Keratinocyte (primary cell): ENCODE measurements around the gene KCNK10. TPM values are rescaled to one million over a fixed set of nuclear protein-coding genes. Genes with fewer than 3 reads are reported as not detected.

Experiments used
- DNase-seq: peaks from one replicate; pipeline ENCODE4 v3.0.0-alpha.2; 2011; ENCODE audit warnings: low read depth, missing footprints, low spot score
- FAIRE-seq: peaks from 2 replicates; lab custom pipeline; 2011; peaks lifted over from hg19 to GRCh38; lab: Jason Lieb, UNC
- H2AFZ ChIP-seq: 2 replicates; pipeline ENCODE4 v1.6.0; 2012; ENCODE audit warnings: low read length, control low read depth, inconsistent platforms; ENCODE audit not compliant: control insufficient read depth
- H3K27ac ChIP-seq: 2 replicates; pipeline ENCODE4 v1.5.1; 2011; ENCODE audit warnings: low read length; ENCODE audit not compliant: control insufficient read depth, insufficient read depth
- H3K27me3 ChIP-seq: 3 replicates; pipeline ENCODE4 v1.6.0; 2011; ENCODE audit warnings: low read length; ENCODE audit not compliant: control insufficient read depth, insufficient read depth; ENCODE audit errors: extremely low read depth
- H3K36me3 ChIP-seq, 2 experiments: 2 replicates in 1 of 2; 3 replicates in 1 of 2; pipeline ENCODE4 v1.5.1; 2011; ENCODE audit warnings: low read length in 2 of 2, mild to moderate bottlenecking in 1 of 2; ENCODE audit not compliant: control insufficient read depth in 2 of 2, insufficient read depth in 2 of 2; ENCODE audit errors: extremely low read depth in 1 of 2
- H3K4me1 ChIP-seq: 3 replicates; pipeline ENCODE4 v1.5.1; 2011; ENCODE audit warnings: low read length; ENCODE audit not compliant: control insufficient read depth, insufficient read depth; ENCODE audit errors: extremely low read depth
- H3K4me2 ChIP-seq: 3 replicates; pipeline ENCODE4 v1.6.0; 2011; ENCODE audit warnings: low read depth, low read length; ENCODE audit not compliant: control insufficient read depth, insufficient read depth; ENCODE audit errors: extremely low read depth
- H3K4me3 ChIP-seq, 3 experiments: fragments of 200-600 bp in 1 of 3; sonication (generic) in 1 of 3; 2 replicates in 2 of 3; 3 replicates in 1 of 3; pipeline ENCODE4 v1.5.1; 2011 to 2016; ENCODE audit warnings: low read length in 3 of 3, mild to moderate bottlenecking in 3 of 3, control low read depth in 2 of 3, inconsistent platforms in 1 of 3, low read depth in 1 of 3, mixed read lengths in 1 of 3, mixed run types in 1 of 3, moderate library complexity in 1 of 3; ENCODE audit not compliant: control insufficient read depth in 2 of 3, insufficient read depth in 2 of 3; ENCODE audit errors: extremely low read depth in 1 of 3
- H3K79me2 ChIP-seq: 2 replicates; pipeline ENCODE4 v1.6.0; 2012; ENCODE audit warnings: low read length; ENCODE audit not compliant: control insufficient read depth, insufficient read depth
- H3K9ac ChIP-seq: 3 replicates; pipeline ENCODE4 v1.6.0; 2011; ENCODE audit warnings: low read length; ENCODE audit not compliant: control insufficient read depth, insufficient read depth; ENCODE audit errors: extremely low read depth
- H3K9me1 ChIP-seq: 3 replicates; pipeline ENCODE4 v1.6.0; 2011; ENCODE audit warnings: low read length; ENCODE audit not compliant: control insufficient read depth, insufficient read depth; ENCODE audit errors: extremely low read depth
- H3K9me3 ChIP-seq: 2 replicates; pipeline ENCODE4 v1.5.1; 2012; ENCODE audit warnings: low read depth, low read length; ENCODE audit not compliant: control insufficient read depth
- H4K20me1 ChIP-seq: 3 replicates; pipeline ENCODE4 v1.6.0; 2011; ENCODE audit warnings: low read length; ENCODE audit not compliant: control insufficient read depth, insufficient read depth; ENCODE audit errors: extremely low read depth
- EZH2 ChIP-seq: IDR thresholded peaks from one replicate; pipeline ENCODE4 v1.6.1; 2012; ENCODE audit warnings: inconsistent platforms, mild to moderate bottlenecking, low read length, moderate library complexity
- dilution Hi-C: fragments of 300-500 bp; cut with MboI; formaldehyde crosslinking; loops from one replicate; pipeline ENCODE4 v1.7.0; 2020; ENCODE audit warnings: low sequenced_read_pairs; ENCODE audit not compliant: extremely low pct_ligation_motif_present
- polyA plus RNA-seq, 5 experiments: library from polyadenylated mRNA; depleted of rRNA in 3 of 5; stranded (reverse) in 3 of 5; stranded (forward) in 1 of 5; unstranded in 1 of 5; fragments of >200 nt; gene quantifications; 1 replicate in 1 of 5; 2 replicates in 3 of 5; 3 replicates in 1 of 5; pipeline versions ENCODE4 v1.2.1 to v1.2.3, GENCODE V29; 2011 to 2012; ENCODE audit warnings: missing spikeins in 2 of 5, low read depth in 1 of 5, low replicate concordance in 1 of 5
- TF ChIP-seq, protein P1 (sequence below), 3 experiments: IDR thresholded peaks in 1 of 3; conservative IDR thresholded peaks in 1 of 3; optimal IDR thresholded peaks in 1 of 3; 2 replicates in 2 of 3; 3 replicates in 1 of 3; pipeline versions ENCODE3 to v1.5.1; 2011; ENCODE audit warnings: low read length in 3 of 3, mild to moderate bottlenecking in 3 of 3, moderate library complexity in 2 of 3, control low read depth in 1 of 3, inconsistent platforms in 1 of 3; ENCODE audit not compliant: insufficient read depth in 2 of 3; ENCODE audit errors: extremely low read depth in 1 of 3

KCNK10 gene
- polyA plus RNA-seq, 1 donor (not counting 4 experiments of a cell fraction or from before 2014, with no cell fraction given) = 0.79 TPM

DNA sequence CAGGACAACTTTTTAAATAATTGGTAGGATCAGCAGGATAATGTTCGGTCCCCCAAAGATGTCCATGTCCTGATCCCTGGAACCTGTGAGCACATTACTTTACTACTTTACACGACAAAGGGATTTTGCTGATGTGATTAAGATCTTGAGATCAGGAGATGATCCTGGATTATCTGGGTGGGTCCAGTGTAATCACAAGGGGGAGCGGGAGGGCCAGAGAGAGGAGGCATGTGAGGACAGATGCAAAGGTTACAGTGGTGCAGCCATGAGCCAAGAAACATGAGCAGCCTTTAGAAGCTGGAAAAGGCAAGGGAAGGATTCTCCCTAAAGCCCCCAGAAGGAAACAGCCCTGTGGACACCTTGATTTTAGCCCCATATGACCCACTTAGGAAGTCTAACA lies 33.1 kb downstream of the KCNK10 start:
- Histone ChIP-seq H2AFZ (peak overlapping the region; percentile 8), H3K9me3 (no peaks in the 10 kb centered on the region), H3K9me1 (no peaks in the 10 kb centered on the region), H3K4me3 (no peak overlapping the region), H4K20me1 (no peaks in the 10 kb centered on the region), H3K79me2 (no peaks in the 10 kb centered on the region), H3K4me1 (peaks cover 36% of the 10 kb centered on the region), H3K9ac (no peak overlapping the region), H3K27me3 (no peaks in the 10 kb centered on the region), H3K36me3 (no peaks in the 10 kb centered on the region), H3K4me2 (no peak overlapping the region), H3K27ac (peak overlapping the region; percentile 83)
- FAIRE-seq = no peak
- no peak for TF ChIP-seq EZH2
- TF ChIP-seq, protein P1, sequence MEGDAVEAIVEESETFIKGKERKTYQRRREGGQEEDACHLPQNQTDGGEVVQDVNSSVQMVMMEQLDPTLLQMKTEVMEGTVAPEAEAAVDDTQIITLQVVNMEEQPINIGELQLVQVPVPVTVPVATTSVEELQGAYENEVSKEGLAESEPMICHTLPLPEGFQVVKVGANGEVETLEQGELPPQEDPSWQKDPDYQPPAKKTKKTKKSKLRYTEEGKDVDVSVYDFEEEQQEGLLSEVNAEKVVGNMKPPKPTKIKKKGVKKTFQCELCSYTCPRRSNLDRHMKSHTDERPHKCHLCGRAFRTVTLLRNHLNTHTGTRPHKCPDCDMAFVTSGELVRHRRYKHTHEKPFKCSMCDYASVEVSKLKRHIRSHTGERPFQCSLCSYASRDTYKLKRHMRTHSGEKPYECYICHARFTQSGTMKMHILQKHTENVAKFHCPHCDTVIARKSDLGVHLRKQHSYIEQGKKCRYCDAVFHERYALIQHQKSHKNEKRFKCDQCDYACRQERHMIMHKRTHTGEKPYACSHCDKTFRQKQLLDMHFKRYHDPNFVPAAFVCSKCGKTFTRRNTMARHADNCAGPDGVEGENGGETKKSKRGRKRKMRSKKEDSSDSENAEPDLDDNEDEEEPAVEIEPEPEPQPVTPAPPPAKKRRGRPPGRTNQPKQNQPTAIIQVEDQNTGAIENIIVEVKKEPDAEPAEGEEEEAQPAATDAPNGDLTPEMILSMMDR (optimal IDR thresholded peaks at IDR 0.05 in 1 of 3, IDR thresholded peaks at IDR 0.05 in 1 of 3, conservative IDR thresholded peaks at IDR 0.05 in 1 of 3; ENCODE audit: extremely low read depth in 1 of 3, insufficient read depth in 2 of 3, low read length in 3 of 3) = no peak
- no peak for DNase-seq
- dilution Hi-C loops = no loop called here

- H3K27ac ChIP-seq = peak overlapping the region; percentile 83
- FAIRE-seq = peak; percentile 90
- no peaks in the 10 kb centered on the region for H3K79me2 ChIP-seq
- H3K4me1 ChIP-seq = peaks cover 36% of the 10 kb centered on the region
- H2AFZ ChIP-seq = peak overlapping the region; percentile 28
- peak overlapping the region; percentile 29 for H3K9ac ChIP-seq
- H3K9me1 ChIP-seq = no peaks in the 10 kb centered on the region
- peak; percentile 90 for DNase-seq
- no peaks in the 10 kb centered on the region for H3K36me3 ChIP-seq
- H3K4me2 ChIP-seq = peak overlapping the region; percentile 43
- H3K27me3 ChIP-seq = no peaks in the 10 kb centered on the region
- H3K4me3 ChIP-seq = no peak overlapping the region
- no peaks in the 10 kb centered on the region for H4K20me1 ChIP-seq
- dilution Hi-C loops = no loop called here
- TF ChIP-seq EZH2 = no peak
- TF ChIP-seq, protein P1 (optimal IDR thresholded peaks at IDR 0.05 in 1 of 3, IDR thresholded peaks at IDR 0.05 in 1 of 3, conservative IDR thresholded peaks at IDR 0.05 in 1 of 3; ENCODE audit: extremely low read depth in 1 of 3, insufficient read depth in 2 of 3, low read length in 3 of 3) = no peak
- H3K9me3 ChIP-seq = no peaks in the 10 kb centered on the region
These were observed 33.8 kb downstream of the KCNK10 start for GRCh38 chr14:88289234-88289633.
